GM19395 (cell line): ENCODE results near the gene VTI1A.

Experiments used
- ATAC-seq: cut with Tn5 transposase; IDR thresholded peaks from one replicate; pipeline ENCODE4 v1.9.1; 2021; ENCODE audit warnings: mild to moderate bottlenecking, moderate library complexity; ENCODE audit not compliant: unreplicated experiment

Gene VTI1A

GRCh38 chr10:112624546-112625048 is 177.6 kb downstream of the VTI1A start:
- no peak for ATAC-seq

DNA sequence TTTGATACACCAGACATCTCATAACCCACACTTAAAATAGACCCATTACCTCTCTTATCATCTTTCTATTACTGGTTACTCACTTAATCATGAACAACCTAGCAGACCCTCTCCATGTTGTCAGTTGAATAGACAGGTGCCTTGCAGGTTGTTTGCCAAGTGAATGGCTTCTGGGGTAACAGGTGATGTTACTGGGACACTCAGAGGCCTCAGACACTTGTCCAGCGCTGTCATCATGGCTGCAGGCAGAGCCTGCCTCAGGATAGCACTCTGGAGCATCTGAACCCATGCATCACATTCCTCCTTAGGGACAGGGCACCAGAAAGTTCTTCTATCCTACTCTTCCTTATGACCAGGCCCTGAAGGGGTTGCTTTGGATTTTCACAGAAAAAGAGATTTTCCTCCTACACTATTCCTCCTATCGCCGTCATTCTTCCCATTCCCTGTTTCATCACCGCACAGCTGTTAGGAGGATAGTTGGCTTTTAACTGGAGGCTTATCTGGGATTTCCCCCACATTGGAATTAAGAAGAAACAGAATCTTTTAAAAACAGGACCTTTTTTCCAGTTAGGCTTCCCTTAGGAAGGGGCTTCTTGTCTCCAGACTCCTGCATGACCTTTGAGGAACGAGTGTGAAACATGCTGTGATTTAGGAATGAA is 182.1 kb downstream of the VTI1A start:
- ATAC-seq: no peak

GRCh38 chr10:112631501-112632400 is 184.7 kb downstream of the VTI1A start:
- no peak for ATAC-seq

DNA sequence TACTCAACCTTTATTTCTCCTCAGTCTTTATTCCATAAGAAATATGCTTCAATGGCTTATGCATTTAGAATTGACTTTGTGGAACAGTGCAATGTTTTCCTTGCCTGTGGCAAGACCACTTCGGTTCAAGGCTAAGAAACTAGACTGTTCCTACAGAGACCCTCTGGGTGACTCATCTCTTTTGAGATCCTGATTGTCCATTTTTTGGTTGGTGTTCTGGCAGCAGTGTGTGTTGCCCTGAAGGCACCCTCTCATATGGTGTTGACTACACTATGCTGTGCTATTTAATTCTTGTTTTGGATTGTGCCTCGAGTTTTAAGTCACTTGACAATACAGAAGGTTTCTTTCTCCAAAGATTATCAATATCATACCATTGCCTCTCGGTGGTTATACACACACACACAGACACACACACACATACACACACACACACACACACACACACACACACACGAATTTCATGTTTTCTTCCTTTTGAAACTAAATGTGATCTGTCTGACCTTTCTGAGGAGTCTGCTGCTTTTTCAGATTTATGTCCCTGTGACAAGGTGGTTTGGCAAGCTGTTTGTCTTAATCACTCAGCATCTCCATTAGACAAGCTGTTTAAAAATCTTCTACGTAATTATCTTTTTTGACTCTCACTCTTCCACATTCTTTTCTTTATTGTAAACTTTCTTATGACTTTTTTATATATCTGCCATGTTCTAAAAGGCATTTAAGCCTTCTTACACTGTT is 187.2 kb downstream of the VTI1A start:
- ATAC-seq: no peak

- ATAC-seq: no peak
Observed at GRCh38 chr10:112637901-112638300, 190.9 kb downstream of the VTI1A start.

DNA sequence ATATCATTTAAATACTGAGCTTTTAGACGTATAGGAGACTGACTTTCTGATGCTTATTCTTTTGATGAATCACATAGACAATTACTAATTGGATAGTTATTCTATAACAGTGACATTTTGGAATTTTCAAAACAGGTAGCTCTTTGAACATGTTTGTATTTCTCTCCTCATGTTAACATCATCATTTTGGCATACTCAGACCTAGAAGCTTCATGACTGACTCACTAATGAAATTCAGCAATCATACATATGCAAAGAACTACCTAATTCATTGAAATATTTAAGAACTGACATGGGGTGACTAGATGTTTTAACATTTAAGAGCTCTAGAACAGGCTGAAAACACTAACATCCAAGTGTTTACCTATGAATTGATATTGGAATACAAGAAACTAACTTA is 192.3 kb downstream of the VTI1A start:
- ATAC-seq: no peak

DNA sequence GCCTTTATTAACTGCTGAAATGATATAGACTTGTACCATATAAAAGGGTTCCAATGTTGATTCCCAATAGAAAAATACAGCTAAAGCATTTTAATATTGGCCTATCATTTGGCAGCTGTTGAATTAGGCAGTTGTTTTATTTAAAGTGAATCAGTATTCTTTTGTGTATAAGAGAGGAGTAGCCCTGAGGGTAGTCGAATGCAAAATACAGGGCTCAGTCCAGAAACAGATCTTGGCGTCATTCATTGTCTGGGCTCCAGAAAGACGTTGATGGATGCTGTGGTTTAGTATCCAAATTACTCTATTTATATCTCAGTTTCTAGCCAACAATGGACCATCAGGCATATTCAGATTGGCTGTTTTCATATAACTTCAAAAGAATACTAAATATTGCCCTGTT is 193.6 kb downstream of the VTI1A start:
- ATAC-seq: no peak

- ATAC-seq: no peak
Observed at GRCh38 chr10:112643600-112644264, 196.7 kb downstream of the VTI1A start.

DNA sequence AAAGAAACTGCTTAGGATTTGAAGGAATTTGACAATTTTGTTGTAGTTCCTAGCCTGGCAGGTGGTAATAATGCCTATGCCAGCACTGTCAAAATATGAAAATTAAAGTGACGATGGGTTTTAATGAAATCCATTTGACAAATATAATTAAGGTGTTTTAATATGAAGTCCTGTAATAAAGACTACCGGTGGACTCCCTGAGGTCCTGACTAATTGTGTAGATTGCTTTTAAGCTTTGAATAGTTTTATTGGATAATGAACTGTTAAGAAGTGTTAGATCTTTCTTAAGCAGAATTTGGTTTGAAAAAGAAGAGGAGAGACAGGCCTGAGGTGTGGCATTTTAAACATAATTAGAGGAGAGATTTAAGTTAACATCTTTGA is 197.2 kb downstream of the VTI1A start:
- ATAC-seq: no peak

- ATAC-seq: no peak
Observed at GRCh38 chr10:112649006-112649821, 202.2 kb downstream of the VTI1A start.

DNA sequence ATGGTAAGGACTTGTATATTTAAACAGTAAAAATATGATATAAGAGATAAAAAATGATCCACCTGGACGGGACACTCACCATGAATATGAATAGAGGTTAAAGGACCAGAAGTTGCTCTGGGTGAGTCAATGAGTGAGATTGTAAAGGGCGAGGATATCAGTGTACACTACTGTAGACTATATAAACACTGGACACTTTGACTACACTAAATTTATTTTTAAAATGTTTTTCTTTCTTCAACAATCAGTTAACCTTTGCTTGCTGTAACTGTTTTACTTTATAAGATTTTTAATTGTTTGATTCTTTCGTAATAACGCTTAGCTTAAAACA is 202.8 kb downstream of the VTI1A start:
- no peak for ATAC-seq

DNA sequence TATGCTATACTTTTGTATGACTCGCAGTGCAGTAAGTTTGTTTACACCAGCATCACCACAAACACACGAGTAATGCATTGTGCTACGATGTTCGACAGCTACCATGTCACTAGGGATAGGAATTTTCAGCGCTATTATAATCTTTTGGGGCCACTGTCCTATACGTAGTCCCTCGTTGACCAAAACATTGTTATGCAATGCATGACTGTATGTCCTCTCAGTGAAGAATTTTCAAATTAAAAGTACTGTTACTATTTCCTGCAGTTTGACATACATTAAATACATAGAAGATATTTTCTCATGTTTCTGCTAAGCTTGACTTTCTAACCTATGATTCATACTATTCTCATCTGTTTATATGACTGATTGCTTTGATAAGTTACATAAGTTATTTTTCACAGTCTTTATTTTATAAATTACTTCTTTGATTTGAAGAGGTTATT is 203.6 kb downstream of the VTI1A start:
- no peak for ATAC-seq

GRCh38 chr10:112653215-112653614 is 206.2 kb downstream of the VTI1A start:
- ATAC-seq: no peak

DNA sequence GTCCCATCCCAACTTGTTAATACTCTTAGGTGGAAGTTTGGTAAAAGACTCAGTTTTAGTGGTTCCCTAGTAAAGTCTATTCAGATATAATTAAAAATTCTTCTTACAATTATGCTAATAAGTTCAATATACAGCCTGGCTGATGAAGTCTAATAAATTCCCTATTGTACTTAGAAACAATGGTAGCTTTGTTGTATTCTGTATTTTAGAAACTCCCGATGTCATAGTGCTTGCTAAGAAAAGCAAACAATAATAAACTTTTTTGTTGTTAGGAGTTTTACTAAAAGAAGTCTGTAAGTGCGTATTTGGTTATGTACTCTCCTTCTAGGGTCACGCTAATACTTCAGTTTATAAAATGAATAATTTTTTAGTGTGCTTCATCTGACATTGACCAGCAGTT is 206.8 kb downstream of the VTI1A start:
- no peak for ATAC-seq

DNA sequence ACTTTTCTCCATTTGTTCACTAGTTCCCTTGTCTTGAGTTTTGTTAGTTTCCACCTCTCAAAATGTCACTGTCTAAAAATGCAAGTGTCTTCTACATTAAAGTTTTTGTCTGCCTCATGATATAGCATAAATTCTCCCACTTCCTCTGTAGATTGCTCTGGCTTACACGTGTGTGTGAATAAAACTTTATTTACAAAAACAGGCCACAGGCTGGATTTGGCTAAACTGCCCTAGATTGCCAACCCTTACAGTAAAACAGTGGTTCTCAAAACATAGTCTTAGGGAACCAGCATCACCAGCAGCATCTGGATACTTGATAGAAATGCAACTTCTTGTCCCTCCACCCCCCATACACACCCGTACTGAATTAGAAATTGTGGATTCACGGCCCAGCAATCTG is 207.8 kb downstream of the VTI1A start:
- ATAC-seq: no peak

GRCh38 chr10:112655722-112656121 is 208.7 kb downstream of the VTI1A start:
- ATAC-seq: no peak

GRCh38 chr10:112658465-112658864 is 211.4 kb downstream of the VTI1A start:
- no peak for ATAC-seq

- ATAC-seq: no peak
Observed at GRCh38 chr10:112658900-112659638, 212.1 kb downstream of the VTI1A start.
